Fibroblast of skin of back (primary cell): ENCODE results near the gene ABHD11.
"Not testable (repeated sequence)": the region's sequence is repeated elsewhere in the genome, so short reads cannot be mapped to it uniquely, and the experiment has no call there.

Experiments
- DNase-seq: peaks from one replicate; pipeline ENCODE4 v3.0.0-alpha.2; 2013

The ABHD11 gene

GRCh38 chr7:73718905-73719805, 19.4 kb downstream of the ABHD11 start, which contains the start of gene STX1A:
STX1A (minus strand) TSS chr7:73719669; CDS start chr7:73719631, 38 bp downstream.
- peak; percentile 77 for DNase-seq

- no peak for DNase-seq
Measured at GRCh38 chr7:73718438-73718881, 20.1 kb downstream of the ABHD11 start.

- DNase-seq: peak; percentile 96
Measured at GRCh38 chr7:73717991-73718405, 20.6 kb downstream of the ABHD11 start.

- peak; percentile 56 for DNase-seq
Measured at GRCh38 chr7:73717025-73717807, 21.4 kb downstream of the ABHD11 start.

GRCh38 chr7:73716318-73716890, 22.2 kb downstream of the ABHD11 start:
- DNase-seq: no peak

GRCh38 chr7:73715648-73716317, 22.8 kb downstream of the ABHD11 start:
- peak; percentile 99 for DNase-seq

GRCh38 chr7:73713319-73713718, 25.3 kb downstream of the ABHD11 start:
- not testable (repeated sequence) for DNase-seq

GRCh38 chr7:73712773-73713172, 25.8 kb downstream of the ABHD11 start:
- no peak for DNase-seq

GRCh38 chr7:73708961-73709549, 29.5 kb downstream of the ABHD11 start:
- no peak for DNase-seq

- peak; percentile 75 for DNase-seq
Measured at GRCh38 chr7:73707045-73707631, 31.5 kb downstream of the ABHD11 start.

GRCh38 chr7:73706126-73707044, 32.2 kb downstream of the ABHD11 start:
- peak; percentile 75 for DNase-seq

- no peak for DNase-seq
Measured at GRCh38 chr7:73705551-73705920, 33.1 kb downstream of the ABHD11 start.

- DNase-seq: peak; percentile 97
Measured at GRCh38 chr7:73704640-73705550, 33.7 kb downstream of the ABHD11 start.

- peak; percentile 73 for DNase-seq
Measured at GRCh38 chr7:73703757-73704639, 34.6 kb downstream of the ABHD11 start.

GRCh38 chr7:73703225-73703624, 35.4 kb downstream of the ABHD11 start:
- DNase-seq: no peak

- no peak for DNase-seq
Measured at GRCh38 chr7:73702665-73703064, 35.9 kb downstream of the ABHD11 start.

GRCh38 chr7:73702226-73702625, 36.4 kb downstream of the ABHD11 start:
- no peak for DNase-seq

- peak; percentile 79 for DNase-seq
Measured at GRCh38 chr7:73701357-73701995, 37.1 kb downstream of the ABHD11 start.
